Measurements from ENCODE around the gene UCKL1.

The UCKL1 gene

DNA sequence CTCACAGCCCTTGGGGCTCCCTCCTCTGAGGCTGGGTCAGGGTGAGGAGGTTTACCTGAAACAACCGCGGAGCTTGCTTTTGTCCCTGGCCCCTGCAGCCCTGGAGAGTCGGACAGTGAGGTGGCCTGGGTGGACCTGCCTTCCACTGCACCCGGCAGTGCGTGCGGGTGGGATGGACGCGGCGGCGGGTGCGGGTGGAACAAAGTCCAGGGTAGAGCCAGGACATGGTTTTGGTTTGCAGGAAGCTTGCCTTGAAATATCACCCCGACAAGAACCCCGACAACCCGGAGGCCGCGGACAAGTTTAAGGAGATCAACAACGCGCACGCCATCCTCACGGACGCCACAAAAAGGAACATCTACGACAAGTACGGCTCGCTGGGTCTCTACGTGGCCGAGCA, 27.1 kb downstream of the UCKL1 start:
- no peak overlapping the region for H3K4me3 ChIP-seq (ENCODE audit: low read depth, low read length)
- DNase-seq (ENCODE audit: low read depth), result no peak
- TF ChIP-seq MYC (IDR thresholded peaks at IDR 0.05; ENCODE audit: low read depth, low read length), result no peak
- no peak for TF ChIP-seq CTCF (IDR thresholded peaks at IDR 0.05; ENCODE audit: low read depth, low read length)
- TF ChIP-seq, protein P1, sequence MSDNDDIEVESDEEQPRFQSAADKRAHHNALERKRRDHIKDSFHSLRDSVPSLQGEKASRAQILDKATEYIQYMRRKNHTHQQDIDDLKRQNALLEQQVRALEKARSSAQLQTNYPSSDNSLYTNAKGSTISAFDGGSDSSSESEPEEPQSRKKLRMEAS (IDR thresholded peaks at IDR 0.05; ENCODE audit: low read depth, low read length), result no peak
- no peak for TF ChIP-seq POLR2A (IDR thresholded peaks at IDR 0.05; ENCODE audit: extremely low read depth, insufficient read length)

DNA sequence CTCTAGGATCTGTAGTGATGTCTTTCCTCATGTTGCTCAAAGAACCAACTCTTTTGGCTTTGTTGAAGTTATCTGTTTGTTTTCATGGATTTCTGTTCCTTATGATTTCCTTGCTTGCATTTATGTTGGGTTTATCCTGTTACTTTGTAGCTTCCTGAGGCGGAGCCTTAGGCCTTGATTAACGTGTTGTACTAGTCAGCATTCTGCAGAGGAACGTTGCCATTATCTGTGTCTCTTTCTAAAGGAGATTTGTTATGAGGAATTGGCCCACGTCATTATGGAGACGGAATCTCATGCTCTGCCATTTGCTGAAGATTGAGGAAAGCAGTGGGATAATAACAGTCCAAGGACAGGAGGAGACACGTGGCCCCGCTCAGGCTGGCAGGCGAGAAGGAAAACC, 29.9 kb downstream of the UCKL1 start:
- TF ChIP-seq, protein P1 (IDR thresholded peaks at IDR 0.05; ENCODE audit: low read depth, low read length), result no peak
- TF ChIP-seq MYC (IDR thresholded peaks at IDR 0.05; ENCODE audit: low read depth, low read length) (no peak), CTCF (IDR thresholded peaks at IDR 0.05; ENCODE audit: low read depth, low read length) (no peak), POLR2A (IDR thresholded peaks at IDR 0.05; ENCODE audit: extremely low read depth, insufficient read length) (no peak)
- no peak for DNase-seq (ENCODE audit: low read depth)
- H3K4me3 ChIP-seq (ENCODE audit: low read depth, low read length), result no peak overlapping the region

DNA sequence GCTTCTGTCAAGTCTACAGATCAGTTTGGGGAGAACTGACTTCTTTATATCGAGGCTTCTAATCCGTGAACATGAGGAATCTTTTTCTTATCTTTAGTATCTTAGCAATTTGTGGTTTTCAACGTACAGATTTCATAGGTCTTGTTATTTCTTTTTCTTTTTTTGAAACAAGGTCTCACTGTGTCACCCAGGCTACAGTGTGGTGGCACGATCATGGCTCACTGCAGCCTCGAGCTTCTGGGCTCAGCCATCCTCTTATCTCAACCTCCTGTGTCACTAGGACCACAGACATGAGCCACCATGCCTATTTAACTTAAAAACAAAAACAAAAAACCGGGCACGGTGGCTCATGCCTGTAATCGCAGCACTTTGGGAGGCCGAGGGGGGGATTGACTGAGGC, 32.0 kb downstream of the UCKL1 start:
- no peak overlapping the region for H3K4me3 ChIP-seq (ENCODE audit: low read depth, low read length)
- TF ChIP-seq, protein P1 (IDR thresholded peaks at IDR 0.05; ENCODE audit: low read depth, low read length), result no peak
- TF ChIP-seq POLR2A (IDR thresholded peaks at IDR 0.05; ENCODE audit: extremely low read depth, insufficient read length) (no peak), CTCF (IDR thresholded peaks at IDR 0.05; ENCODE audit: low read depth, low read length) (no peak), MYC (IDR thresholded peaks at IDR 0.05; ENCODE audit: low read depth, low read length) (no peak)
- DNase-seq (ENCODE audit: low read depth), result no peak

- no peak for DNase-seq (ENCODE audit: low read depth)
- H3K4me3 ChIP-seq (ENCODE audit: low read depth, low read length), result no peak overlapping the region
- TF ChIP-seq MYC (IDR thresholded peaks at IDR 0.05; ENCODE audit: low read depth, low read length) (no peak), CTCF (IDR thresholded peaks at IDR 0.05; ENCODE audit: low read depth, low read length) (no peak), POLR2A (IDR thresholded peaks at IDR 0.05; ENCODE audit: extremely low read depth, insufficient read length) (no peak)
- TF ChIP-seq, protein P1 (IDR thresholded peaks at IDR 0.05; ENCODE audit: low read depth, low read length), result no peak
These were observed 32.6 kb downstream of the UCKL1 start for GRCh38 chr20:63923651-63924050.

GRCh38 chr20:63920226-63920625, 36.0 kb downstream of the UCKL1 start:
- TF ChIP-seq, protein P1 (IDR thresholded peaks at IDR 0.05; ENCODE audit: low read depth, low read length), result no peak
- TF ChIP-seq CTCF (IDR thresholded peaks at IDR 0.05; ENCODE audit: low read depth, low read length) (no peak), MYC (IDR thresholded peaks at IDR 0.05; ENCODE audit: low read depth, low read length) (no peak), POLR2A (IDR thresholded peaks at IDR 0.05; ENCODE audit: extremely low read depth, insufficient read length) (no peak)
- DNase-seq (ENCODE audit: low read depth), result no peak
- H3K4me3 ChIP-seq (ENCODE audit: low read depth, low read length), result no peak overlapping the region

GRCh38 chr20:63919130-63919529, 37.1 kb downstream of the UCKL1 start:
- no peak overlapping the region for H3K4me3 ChIP-seq (ENCODE audit: low read depth, low read length)
- no peak for DNase-seq (ENCODE audit: low read depth)
- TF ChIP-seq CTCF (IDR thresholded peaks at IDR 0.05; ENCODE audit: low read depth, low read length) (no peak), MYC (IDR thresholded peaks at IDR 0.05; ENCODE audit: low read depth, low read length) (no peak)

Measured in NB4 (cell line).